Measurements from ENCODE around the gene ARHGEF1. TPM values are rescaled to one million over a fixed set of nuclear protein-coding genes. Genes with fewer than 3 reads are reported as not detected.

The ARHGEF1 gene
- polyA plus RNA-seq, 4 donors, result 49.7 to 120 (median 86.7) TPM

DNA sequence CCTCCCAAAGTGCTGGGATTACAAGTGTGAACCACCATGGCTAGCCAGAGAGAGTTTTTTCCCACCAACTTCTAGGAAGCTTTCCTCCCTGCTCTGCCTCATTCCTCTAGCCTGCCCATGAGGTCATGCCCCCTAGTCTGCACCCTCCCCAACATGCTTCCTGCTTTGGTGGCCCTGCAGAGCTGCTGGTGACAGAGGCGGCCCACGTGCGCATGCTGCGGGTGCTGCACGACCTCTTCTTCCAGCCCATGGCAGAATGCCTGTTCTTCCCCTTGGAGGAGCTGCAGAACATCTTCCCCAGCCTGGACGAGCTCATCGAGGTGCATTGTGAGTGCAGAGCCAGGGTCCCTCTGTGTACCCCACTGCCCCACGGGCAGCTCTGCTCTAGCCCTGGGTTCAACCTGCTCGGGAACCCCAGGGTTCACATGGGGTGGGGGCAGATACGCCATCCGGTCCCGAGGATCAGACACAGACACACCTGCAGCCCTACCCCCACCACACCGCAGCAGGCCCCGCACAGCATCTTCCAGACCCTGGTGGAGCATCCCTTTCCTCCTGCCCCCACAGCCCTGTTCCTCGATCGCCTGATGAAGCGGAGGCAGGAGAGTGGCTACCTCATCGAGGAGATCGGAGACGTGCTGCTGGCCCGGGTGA lies 18.9 kb downstream of the ARHGEF1 start:
- peaks cover 34 to 83% (median 35%) of the 10 kb centered on the region in 3 donors for H3K36me3 ChIP-seq (ENCODE audit: control insufficient read depth in 3 of 3, insufficient read depth in 2 of 3, low read depth in 1 of 3, low read length in 3 of 3)
- FAIRE-seq, result no peak

DNA sequence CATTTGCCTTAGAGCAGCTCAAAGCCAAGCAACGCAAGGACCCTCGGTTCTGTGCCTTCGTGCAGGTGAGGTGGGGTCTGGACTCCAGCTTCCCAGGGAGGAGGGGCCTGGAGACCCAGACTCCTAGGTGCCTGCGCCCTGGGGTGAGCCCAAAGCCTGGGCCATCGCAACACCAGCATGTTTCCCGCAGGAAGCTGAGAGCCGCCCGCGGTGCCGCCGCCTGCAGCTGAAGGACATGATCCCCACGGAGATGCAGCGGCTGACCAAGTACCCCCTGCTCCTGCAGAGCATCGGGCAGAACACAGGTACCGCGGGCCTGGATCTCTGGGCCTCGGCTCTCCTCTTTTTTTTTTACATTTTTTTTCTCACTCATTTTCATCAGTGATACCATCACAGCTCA lies 19.6 kb downstream of the ARHGEF1 start:
- FAIRE-seq (no peak), DNase-seq (no peak)
- Histone ChIP-seq H3K4me1 (ENCODE audit: control insufficient read depth in 3 of 3, insufficient read depth in 2 of 3, low read depth in 1 of 3, low read length in 2 of 3) (peaks cover 0 to 25% (median 0%) of the 10 kb centered on the region in 3 donors), H3K27me3 (ENCODE audit: control insufficient read depth in 3 of 3, insufficient read depth in 3 of 3, low read length in 3 of 3) (no peaks in the 10 kb centered on the region), H3K36me3 (ENCODE audit: control insufficient read depth in 3 of 3, insufficient read depth in 2 of 3, low read depth in 1 of 3, low read length in 3 of 3) (peaks cover 30 to 85% (median 36%) of the 10 kb centered on the region in 3 donors), H3K4me3 (ENCODE audit: low read depth in 1 of 3, low read length in 3 of 3) (no peak overlapping the region), H3K9me3 (ENCODE audit: control insufficient read depth in 2 of 2, insufficient read depth in 1 of 2, low read depth in 1 of 2, low read length in 1 of 2) (no peaks in the 10 kb centered on the region), H3K27ac (ENCODE audit: low read depth in 1 of 3, low read length in 2 of 3) (no peak overlapping the region)
- WGBS, 3 donors, result 90 to 95% (median 94%) methylated on average over 17 of the region's 17 CpGs

More for the DNA sequence above, 18.9 kb downstream of the ARHGEF1 start:
- peaks cover 0 to 25% (median 0%) of the 10 kb centered on the region in 3 donors for H3K4me1 ChIP-seq (ENCODE audit: control insufficient read depth in 3 of 3, insufficient read depth in 2 of 3, low read depth in 1 of 3, low read length in 2 of 3)
- WGBS, 3 donors, result 92 to 94% (median 93%) methylated on average over 21 of the region's 21 CpGs
- no peak overlapping the region for H3K4me3 ChIP-seq (ENCODE audit: low read depth in 1 of 3, low read length in 3 of 3)
- no peak overlapping the region for H3K27ac ChIP-seq (ENCODE audit: low read depth in 1 of 3, low read length in 2 of 3)
- H3K9me3 ChIP-seq (ENCODE audit: control insufficient read depth in 2 of 2, insufficient read depth in 1 of 2, low read depth in 1 of 2, low read length in 1 of 2), result no peaks in the 10 kb centered on the region
- H3K27me3 ChIP-seq (ENCODE audit: control insufficient read depth in 3 of 3, insufficient read depth in 3 of 3, low read length in 3 of 3), result no peaks in the 10 kb centered on the region
- no peak for DNase-seq

DNA sequence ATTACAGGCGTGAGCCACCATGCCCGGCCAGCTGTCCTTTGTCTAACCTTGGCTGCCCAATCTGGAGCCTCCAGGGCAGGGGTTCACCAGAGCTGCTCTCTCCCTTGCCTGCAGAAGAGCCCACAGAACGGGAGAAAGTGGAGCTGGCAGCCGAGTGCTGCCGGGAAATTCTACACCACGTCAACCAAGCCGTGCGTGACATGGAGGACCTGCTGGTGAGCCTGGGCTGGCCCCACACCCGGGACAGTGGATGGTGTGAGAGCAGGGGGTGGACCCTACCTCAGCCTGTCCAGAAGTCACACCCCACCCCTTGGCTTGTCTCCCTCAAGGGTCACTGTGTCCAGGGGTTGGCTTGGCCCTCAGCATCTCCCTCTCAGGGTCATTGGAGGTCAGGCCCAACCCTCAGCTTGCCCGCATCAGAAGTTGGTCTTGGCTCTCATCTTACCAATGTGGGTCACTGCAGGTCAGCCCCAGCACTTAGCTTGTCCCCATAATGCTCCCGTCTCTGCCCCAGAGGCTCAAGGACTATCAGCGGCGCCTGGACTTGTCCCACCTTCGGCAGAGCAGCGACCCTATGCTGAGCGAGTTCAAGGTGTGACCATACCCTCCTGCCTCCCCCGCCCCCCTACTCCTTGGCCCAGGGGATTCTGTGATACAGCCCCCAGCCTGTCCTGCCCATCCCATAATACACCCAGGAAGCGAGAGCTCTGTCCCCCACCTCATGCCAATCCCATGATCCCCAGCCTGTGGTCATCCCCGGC lies 20.4 kb downstream of the ARHGEF1 start:
- H3K4me1 ChIP-seq (ENCODE audit: control insufficient read depth in 3 of 3, insufficient read depth in 2 of 3, low read depth in 1 of 3, low read length in 2 of 3), result peaks cover 0 to 25% (median 0%) of the 10 kb centered on the region in 3 donors
- 83 to 88% (median 86%) methylated on average over 19 of the region's 19 CpGs for WGBS, 3 donors
- no peak for DNase-seq
- FAIRE-seq, result no peak
- H3K4me3 ChIP-seq (ENCODE audit: low read depth in 1 of 3, low read length in 3 of 3), result no peak overlapping the region
- H3K27me3 ChIP-seq (ENCODE audit: control insufficient read depth in 3 of 3, insufficient read depth in 3 of 3, low read length in 3 of 3), result no peaks in the 10 kb centered on the region
- H3K9me3 ChIP-seq (ENCODE audit: control insufficient read depth in 2 of 2, insufficient read depth in 1 of 2, low read depth in 1 of 2, low read length in 1 of 2), result no peaks in the 10 kb centered on the region
- peaks cover 26 to 80% (median 36%) of the 10 kb centered on the region in 3 donors for H3K36me3 ChIP-seq (ENCODE audit: control insufficient read depth in 3 of 3, insufficient read depth in 2 of 3, low read depth in 1 of 3, low read length in 3 of 3)
- peak overlapping the region in 2 of 3 donors; percentile 68 to 78 for H3K27ac ChIP-seq (ENCODE audit: low read depth in 1 of 3, low read length in 2 of 3)

DNA sequence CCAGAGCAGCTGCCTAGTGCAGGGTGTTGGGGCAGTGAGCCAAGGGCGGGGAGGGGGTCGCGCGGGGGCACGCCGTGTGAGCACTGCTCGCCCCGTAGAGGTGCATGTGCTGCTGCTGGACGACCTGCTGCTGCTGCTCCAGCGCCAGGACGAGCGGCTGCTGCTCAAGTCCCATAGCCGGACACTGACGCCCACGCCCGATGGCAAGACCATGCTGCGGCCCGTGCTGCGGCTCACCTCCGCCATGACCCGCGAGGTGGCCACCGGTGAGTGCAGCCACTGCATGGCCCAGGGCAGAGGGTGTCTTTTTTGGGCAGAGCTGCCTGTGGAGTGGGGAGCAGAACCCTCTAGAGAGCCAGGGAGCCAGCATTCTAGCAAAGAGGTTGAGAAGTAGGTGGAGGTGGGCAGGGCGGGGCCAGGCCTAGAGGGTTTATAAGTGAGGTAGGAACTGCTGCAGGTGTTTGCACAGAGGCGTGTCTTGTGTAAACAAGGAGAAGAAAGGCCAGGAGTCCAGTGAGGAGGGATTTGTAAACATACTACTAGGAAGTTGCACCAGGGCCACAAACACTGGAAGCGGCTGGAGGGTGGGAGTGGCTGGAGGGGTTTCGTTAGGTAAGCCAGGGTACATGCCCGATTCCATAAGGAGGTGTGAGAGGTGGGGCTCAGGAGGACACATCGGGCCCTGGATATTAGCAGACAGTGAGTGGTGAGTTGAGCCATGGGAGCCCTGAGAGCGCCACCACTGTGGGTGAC lies 21.3 kb downstream of the ARHGEF1 start:
- H3K4me1 ChIP-seq (ENCODE audit: control insufficient read depth in 3 of 3, insufficient read depth in 2 of 3, low read depth in 1 of 3, low read length in 2 of 3), result peaks cover 0 to 25% (median 0%) of the 10 kb centered on the region in 3 donors
- peak overlapping the region; percentile 64 to 89 (median 80) for H3K27ac ChIP-seq (ENCODE audit: low read depth in 1 of 3, low read length in 2 of 3)
- H3K27me3 ChIP-seq (ENCODE audit: control insufficient read depth in 3 of 3, insufficient read depth in 3 of 3, low read length in 3 of 3), result no peaks in the 10 kb centered on the region
- FAIRE-seq (no peak), DNase-seq (peak; percentile 94 to 98)
- H3K36me3 ChIP-seq (ENCODE audit: control insufficient read depth in 3 of 3, insufficient read depth in 2 of 3, low read depth in 1 of 3, low read length in 3 of 3), result peaks cover 26 to 80% (median 33%) of the 10 kb centered on the region in 3 donors
- H3K4me3 ChIP-seq (ENCODE audit: low read depth in 1 of 3, low read length in 3 of 3), result peak overlapping the region in 2 of 3 donors; percentile 2 to 12
- 25 to 63% (median 43%) methylated on average over 28 to 30 of the region's 30 CpGs for WGBS, 3 donors
- H3K9me3 ChIP-seq (ENCODE audit: control insufficient read depth in 2 of 2, insufficient read depth in 1 of 2, low read depth in 1 of 2, low read length in 1 of 2), result no peaks in the 10 kb centered on the region

DNA sequence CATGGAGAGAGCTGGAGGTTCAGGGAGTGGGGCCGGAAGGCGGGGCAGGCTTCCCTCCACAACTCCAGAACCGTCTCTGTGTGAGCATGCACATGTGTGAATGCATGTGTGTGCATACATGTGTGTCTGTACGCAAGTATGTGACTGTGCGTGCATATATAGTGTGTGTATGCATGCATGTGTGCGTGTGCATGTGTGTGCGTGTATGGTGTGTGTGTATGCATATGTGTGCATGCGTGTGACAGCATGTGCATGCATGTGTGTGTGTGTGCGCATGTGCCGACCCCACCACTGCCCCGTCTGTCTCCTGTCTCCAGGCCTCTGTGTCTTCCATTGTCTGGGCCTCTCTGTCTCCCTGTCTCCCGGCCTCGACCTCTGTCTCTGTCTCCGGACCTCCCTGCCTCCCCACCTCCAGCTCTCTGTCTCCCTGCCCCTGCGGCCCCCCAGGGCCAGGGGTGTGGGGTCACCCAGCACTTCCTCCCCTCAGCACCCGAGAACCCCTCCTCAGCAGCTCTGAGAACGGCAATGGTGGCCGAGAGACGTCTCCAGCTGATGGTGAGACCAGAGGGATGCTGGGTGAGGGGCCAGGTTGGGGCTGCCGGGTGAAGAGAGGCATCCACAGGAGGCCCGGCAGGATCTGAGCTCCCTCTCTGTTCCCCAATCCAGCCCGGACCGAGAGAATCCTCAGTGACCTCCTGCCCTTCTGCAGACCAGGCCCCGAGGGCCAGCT lies 22.5 kb downstream of the ARHGEF1 start:
- DNase-seq, result no peak
- Histone ChIP-seq H3K4me1 (ENCODE audit: control insufficient read depth in 3 of 3, insufficient read depth in 2 of 3, low read depth in 1 of 3, low read length in 2 of 3) (peaks cover 0 to 25% (median 0%) of the 10 kb centered on the region in 3 donors), H3K9me3 (ENCODE audit: control insufficient read depth in 2 of 2, insufficient read depth in 1 of 2, low read depth in 1 of 2, low read length in 1 of 2) (no peaks in the 10 kb centered on the region), H3K27me3 (ENCODE audit: control insufficient read depth in 3 of 3, insufficient read depth in 3 of 3, low read length in 3 of 3) (peaks cover 0 to 3% (median 0%) of the 10 kb centered on the region in 3 donors), H3K4me3 (ENCODE audit: low read depth in 1 of 3, low read length in 3 of 3) (peak overlapping the region in 1 of 3 donors; percentile 12), H3K36me3 (ENCODE audit: control insufficient read depth in 3 of 3, insufficient read depth in 2 of 3, low read depth in 1 of 3, low read length in 3 of 3) (peaks cover 22 to 77% (median 30%) of the 10 kb centered on the region in 3 donors), H3K27ac (ENCODE audit: low read depth in 1 of 3, low read length in 2 of 3) (peak overlapping the region in 2 of 3 donors; percentile 38 to 80)
- WGBS, 3 donors, result 40 to 79% (median 51%) methylated on average over 24 of the region's 24 CpGs
- FAIRE-seq, result no peak

DNA sequence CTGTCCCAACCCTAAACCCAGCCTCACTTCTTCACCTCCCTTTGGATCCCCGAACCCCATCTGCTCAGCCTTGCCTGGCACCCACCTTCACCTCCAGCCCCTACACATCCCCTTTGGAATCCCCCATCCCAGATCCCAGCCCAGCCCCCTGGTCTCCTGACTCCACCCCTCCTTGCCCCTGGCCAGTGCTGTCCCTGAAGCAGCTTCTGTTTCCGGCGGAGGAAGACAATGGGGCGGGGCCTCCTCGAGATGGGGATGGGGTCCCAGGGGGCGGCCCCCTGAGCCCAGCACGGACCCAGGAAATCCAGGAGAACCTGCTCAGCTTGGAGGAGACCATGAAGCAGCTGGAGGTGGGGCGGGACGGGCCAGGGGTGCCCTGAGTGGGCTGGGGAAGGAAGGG lies 23.3 kb downstream of the ARHGEF1 start:
- WGBS, 3 donors, result 75 to 79% (median 75%) methylated on average over 9 of the region's 9 CpGs
- peaks cover 21 to 73% (median 30%) of the 10 kb centered on the region in 3 donors for H3K36me3 ChIP-seq (ENCODE audit: control insufficient read depth in 3 of 3, insufficient read depth in 2 of 3, low read depth in 1 of 3, low read length in 3 of 3)
- FAIRE-seq, result no peak

DNA sequence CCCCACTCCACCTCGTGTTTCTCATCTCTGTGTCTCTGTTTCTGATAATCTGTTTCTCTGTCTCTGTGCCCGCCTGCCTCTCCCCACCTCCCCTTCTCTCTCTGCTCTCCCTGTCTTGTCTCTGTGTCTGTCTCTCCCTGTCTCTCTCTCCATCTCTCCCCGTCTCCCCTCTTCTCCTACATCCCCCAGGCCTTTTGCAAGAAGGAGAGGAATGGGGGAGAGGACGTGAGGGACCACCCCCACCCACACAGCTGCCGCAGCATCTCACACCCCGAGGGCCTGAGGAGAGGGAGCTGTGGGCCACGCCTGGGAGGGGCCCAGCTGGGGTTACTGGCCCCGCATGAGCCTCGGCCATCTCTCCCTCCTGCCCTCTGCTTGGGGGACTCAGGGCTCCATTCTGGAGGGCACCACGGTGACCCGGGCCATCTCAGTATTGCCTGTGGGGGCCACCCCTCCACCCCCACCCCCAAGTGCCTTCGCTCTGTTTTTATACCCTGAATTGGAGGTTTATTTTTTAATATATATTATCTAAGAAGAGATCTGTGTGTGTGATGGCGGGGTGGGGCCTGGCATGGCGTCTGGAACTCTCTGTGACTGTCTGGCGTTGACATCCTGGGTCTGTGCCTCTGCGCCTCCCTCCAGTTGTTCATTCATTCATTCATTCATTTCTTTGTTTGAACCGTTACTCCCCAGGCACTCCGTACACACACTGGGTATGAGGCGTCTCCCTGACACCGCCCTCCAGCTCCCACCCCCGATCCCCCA lies 24.1 kb downstream of the ARHGEF1 start:
- FAIRE-seq (no peak), DNase-seq (no peak)
- Histone ChIP-seq H3K27ac (ENCODE audit: low read depth in 1 of 3, low read length in 2 of 3) (no peak overlapping the region), H3K4me3 (ENCODE audit: low read depth in 1 of 3, low read length in 3 of 3) (no peak overlapping the region), H3K4me1 (ENCODE audit: control insufficient read depth in 3 of 3, insufficient read depth in 2 of 3, low read depth in 1 of 3, low read length in 2 of 3) (peaks cover 0 to 25% (median 0%) of the 10 kb centered on the region in 3 donors), H3K27me3 (ENCODE audit: control insufficient read depth in 3 of 3, insufficient read depth in 3 of 3, low read length in 3 of 3) (peaks cover 4 to 19% (median 6%) of the 10 kb centered on the region in 3 donors), H3K36me3 (ENCODE audit: control insufficient read depth in 3 of 3, insufficient read depth in 2 of 3, low read depth in 1 of 3, low read length in 3 of 3) (peaks cover 17 to 65% (median 25%) of the 10 kb centered on the region in 3 donors), H3K9me3 (ENCODE audit: control insufficient read depth in 2 of 2, insufficient read depth in 1 of 2, low read depth in 1 of 2, low read length in 1 of 2) (no peaks in the 10 kb centered on the region)
- WGBS, 3 donors, result 70 to 76% (median 75%) methylated on average over 21 of the region's 21 CpGs

More for the DNA sequence above, 23.3 kb downstream of the ARHGEF1 start:
- H3K27ac ChIP-seq (ENCODE audit: low read depth in 1 of 3, low read length in 2 of 3), result no peak overlapping the region
- no peak overlapping the region for H3K4me3 ChIP-seq (ENCODE audit: low read depth in 1 of 3, low read length in 3 of 3)
- no peaks in the 10 kb centered on the region for H3K9me3 ChIP-seq (ENCODE audit: control insufficient read depth in 2 of 2, insufficient read depth in 1 of 2, low read depth in 1 of 2, low read length in 1 of 2)
- H3K4me1 ChIP-seq (ENCODE audit: control insufficient read depth in 3 of 3, insufficient read depth in 2 of 3, low read depth in 1 of 3, low read length in 2 of 3), result peaks cover 0 to 25% (median 0%) of the 10 kb centered on the region in 3 donors
- H3K27me3 ChIP-seq (ENCODE audit: control insufficient read depth in 3 of 3, insufficient read depth in 3 of 3, low read length in 3 of 3), result peaks cover 0 to 11% (median under 1%) of the 10 kb centered on the region in 3 donors
- no peak for DNase-seq
